HG03378 (cell line): Measurements from ENCODE around the gene KRTAP4-3.
"Not testable (repeated sequence)": the region's sequence is repeated elsewhere in the genome, so short reads cannot be mapped to it uniquely, and the experiment has no call there.

Experiments used
- ATAC-seq: cut with Tn5 transposase; IDR thresholded peaks from one replicate; pipeline ENCODE4 v1.9.1; 2021; ENCODE audit warnings: mild to moderate bottlenecking, moderate library complexity; ENCODE audit not compliant: unreplicated experiment

The KRTAP4-3 gene

DNA sequence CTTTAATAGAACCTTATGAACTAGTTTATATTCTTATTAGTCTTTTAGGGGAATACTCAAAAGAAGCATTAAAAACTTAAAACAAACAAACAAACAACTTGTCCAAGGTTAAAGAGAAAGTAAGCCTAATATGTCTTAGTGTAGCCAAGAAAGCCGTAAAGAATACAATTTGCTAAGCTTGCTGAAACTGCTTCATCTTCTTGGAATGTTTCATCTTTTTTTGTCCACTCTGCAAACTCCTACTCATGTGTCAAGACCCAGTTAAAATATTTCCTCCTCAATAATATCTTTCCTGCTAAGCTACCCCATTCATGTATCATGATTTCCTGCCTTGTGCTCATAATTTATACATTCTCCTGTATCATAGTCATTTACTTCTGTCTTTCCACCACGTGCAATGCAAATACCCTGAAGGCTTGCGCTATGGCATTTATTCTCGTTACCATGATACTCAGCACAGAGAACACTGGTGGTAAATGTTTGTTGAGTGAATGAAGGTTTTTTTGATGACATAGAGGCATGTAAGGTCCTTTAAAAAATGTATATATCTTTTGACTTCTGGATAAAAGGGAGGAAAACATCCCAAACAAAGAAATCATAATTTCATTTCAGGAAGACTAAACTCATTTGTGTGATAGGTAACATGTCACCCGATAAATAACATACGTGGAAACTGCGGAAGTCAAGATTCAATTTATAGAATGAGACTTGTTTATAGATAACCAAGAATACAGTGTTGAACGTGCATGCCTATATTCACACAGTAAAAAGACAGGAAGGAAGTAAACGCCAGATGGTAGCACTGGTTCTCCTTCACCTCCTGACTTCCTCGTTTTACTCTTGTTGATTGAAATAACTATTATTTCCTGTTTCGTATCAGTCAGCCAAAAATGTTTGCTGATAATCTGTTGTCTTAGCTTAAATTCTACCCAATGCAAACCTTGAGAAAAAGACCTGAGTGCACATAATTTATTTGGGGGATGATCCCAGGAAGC, 48.0 kb downstream of the KRTAP4-3 start:
- not testable (repeated sequence) for ATAC-seq

DNA sequence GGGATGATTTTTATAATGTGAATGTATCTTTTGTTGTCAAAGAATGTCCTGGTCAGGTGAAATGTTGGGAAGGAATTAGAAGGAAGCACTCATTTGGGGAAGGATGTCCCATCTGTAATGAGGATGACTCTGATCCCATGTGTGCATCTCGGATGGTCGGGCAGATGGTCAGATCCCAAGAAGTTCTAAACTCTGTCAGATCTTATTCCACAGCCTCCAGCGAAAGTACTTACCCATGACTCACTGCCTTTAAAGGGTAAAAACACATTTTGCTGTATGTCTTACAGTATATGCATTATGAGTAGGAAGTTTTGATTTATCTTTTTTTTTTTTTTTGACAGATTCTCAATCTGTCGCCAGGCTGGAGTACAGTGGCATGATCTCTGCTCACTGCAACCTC, 49.3 kb downstream of the KRTAP4-3 start:
- ATAC-seq = no peak

DNA sequence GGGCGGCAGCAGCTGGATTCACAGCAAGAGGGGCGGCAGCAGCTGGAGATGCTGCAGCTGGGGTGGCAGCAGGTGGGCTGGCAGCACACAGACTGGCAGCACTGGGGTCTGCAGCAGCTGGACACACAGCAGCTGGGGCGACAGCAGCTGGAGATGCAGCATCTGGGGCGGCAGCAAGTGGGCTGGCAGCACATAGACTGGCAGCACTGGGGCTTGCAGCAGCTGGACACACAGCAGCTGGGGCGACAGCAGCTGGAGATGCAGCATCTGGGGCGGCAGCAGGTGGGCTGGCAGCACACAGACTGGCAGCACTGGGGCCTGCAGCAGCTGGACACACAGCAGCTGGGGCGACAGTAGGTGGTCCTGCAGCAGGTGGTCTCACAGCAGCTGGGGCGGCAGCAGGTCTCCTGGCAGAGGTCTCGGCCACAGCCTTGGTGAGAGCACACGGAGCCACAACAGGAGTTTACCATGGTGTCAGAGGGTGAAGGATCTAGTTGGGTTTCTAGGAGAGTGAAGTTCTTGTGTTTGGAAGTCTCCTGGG, 50.1 kb downstream of the KRTAP4-3 start, which contains the start of gene KRTAP4-11:
TSS of gene KRTAP4-11 (minus strand) at position 528 of the 541 bp plus-strand sequence. CDS start at position 470, 58 bp downstream.
- not testable (repeated sequence) for ATAC-seq
